Activated naive CD4-positive, alpha-beta T cell treated with anti-CD3 and anti-CD28 coated beads, Interleukin-2, amount 50 U/mL, for 24 hours (primary cell): ENCODE results near the gene FLT1.

Experiments used
- H3K27ac Mint-ChIP-seq: one replicate; pipeline ENCODE4 v1.8.0; 2021; ENCODE audit warnings: mild to moderate bottlenecking, mixed read lengths
- H3K27me3 Mint-ChIP-seq: one replicate; pipeline ENCODE4 v1.8.0; 2021; ENCODE audit warnings: mixed read lengths
- H3K36me3 Mint-ChIP-seq: one replicate; pipeline ENCODE4 v1.8.0; 2021; ENCODE audit warnings: mixed read lengths
- H3K4me1 Mint-ChIP-seq: one replicate; pipeline ENCODE4 v1.8.0; 2021; ENCODE audit warnings: mixed read lengths
- H3K4me3 Mint-ChIP-seq: one replicate; pipeline ENCODE4 v1.8.0; 2021; ENCODE audit warnings: mild to moderate bottlenecking, mixed read lengths
- H3K9me3 Mint-ChIP-seq: one replicate; pipeline ENCODE4 v1.8.0; 2021; ENCODE audit warnings: mixed read lengths

FLT1 gene

GRCh38 chr13:28384789-28385188, 110.1 kb downstream of the FLT1 start:
- Mint-ChIP-seq H3K9me3 (no peaks in the 10 kb centered on the region), H3K4me3 (no peak overlapping the region), H3K27me3 (peaks cover 1% of the 10 kb centered on the region), H3K4me1 (no peaks in the 10 kb centered on the region), H3K27ac (no peak overlapping the region), H3K36me3 (no peaks in the 10 kb centered on the region)

- Mint-ChIP-seq H3K4me3 (no peak overlapping the region), H3K36me3 (no peaks in the 10 kb centered on the region)
Observed at GRCh38 chr13:28380319-28380718, 114.6 kb downstream of the FLT1 start.

DNA sequence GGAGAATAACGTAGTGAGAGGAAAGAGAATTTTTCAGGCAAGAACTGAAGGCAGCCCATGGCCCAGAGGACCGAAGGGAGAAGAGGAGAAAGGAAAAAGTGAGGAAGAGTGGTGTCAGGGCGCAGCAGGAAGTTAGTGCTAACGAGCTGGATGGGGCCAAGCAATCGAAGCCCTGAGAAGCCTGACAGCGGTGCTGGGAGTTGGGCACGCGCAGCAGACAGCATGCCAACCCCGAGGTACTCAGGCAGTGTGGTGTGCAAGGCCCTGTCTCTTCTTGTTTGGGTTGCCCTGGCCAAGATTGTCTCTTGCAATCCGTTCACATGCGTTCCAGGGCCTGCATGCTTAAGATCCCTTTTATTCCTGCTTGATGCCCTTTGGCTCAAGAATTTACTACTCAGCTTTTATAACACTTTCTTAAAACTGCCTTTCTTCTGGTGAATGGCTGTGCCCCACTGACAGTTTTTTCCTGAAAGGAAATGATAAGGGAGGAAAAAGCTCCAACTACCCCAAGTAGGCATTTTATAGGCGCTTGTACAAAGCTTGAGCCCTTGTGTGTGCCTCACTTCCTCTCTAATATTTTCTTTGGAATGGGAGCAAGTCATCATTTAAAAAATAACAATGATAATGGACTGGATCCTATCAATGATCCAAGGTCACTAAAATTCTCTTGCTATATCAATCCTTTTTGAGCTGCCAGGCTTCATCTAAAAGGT, 115.4 kb downstream of the FLT1 start:
- H3K9me3 Mint-ChIP-seq = no peaks in the 10 kb centered on the region
- H3K27ac Mint-ChIP-seq = no peak overlapping the region
- no peaks in the 10 kb centered on the region for H3K4me1 Mint-ChIP-seq
- no peak overlapping the region for H3K4me3 Mint-ChIP-seq
- no peaks in the 10 kb centered on the region for H3K36me3 Mint-ChIP-seq
- peaks cover 2% of the 10 kb centered on the region for H3K27me3 Mint-ChIP-seq

More at GRCh38 chr13:28380319-28380718, 114.6 kb downstream of the FLT1 start:
- Mint-ChIP-seq H3K27ac (no peak overlapping the region), H3K9me3 (no peaks in the 10 kb centered on the region), H3K27me3 (peaks cover 2% of the 10 kb centered on the region), H3K4me1 (no peaks in the 10 kb centered on the region)

- Mint-ChIP-seq H3K9me3 (no peaks in the 10 kb centered on the region), H3K4me1 (no peaks in the 10 kb centered on the region), H3K27me3 (peaks cover 2% of the 10 kb centered on the region), H3K4me3 (no peak overlapping the region), H3K36me3 (no peaks in the 10 kb centered on the region), H3K27ac (no peak overlapping the region)
Observed at GRCh38 chr13:28376604-28377003, 118.3 kb downstream of the FLT1 start.

- H3K9me3 Mint-ChIP-seq = no peaks in the 10 kb centered on the region
- no peaks in the 10 kb centered on the region for H3K4me1 Mint-ChIP-seq
- no peak overlapping the region for H3K4me3 Mint-ChIP-seq
- no peak overlapping the region for H3K27ac Mint-ChIP-seq
- H3K36me3 Mint-ChIP-seq = no peaks in the 10 kb centered on the region
- H3K27me3 Mint-ChIP-seq = peaks cover 2% of the 10 kb centered on the region
Observed at GRCh38 chr13:28375250-28375930, 119.5 kb downstream of the FLT1 start.

DNA sequence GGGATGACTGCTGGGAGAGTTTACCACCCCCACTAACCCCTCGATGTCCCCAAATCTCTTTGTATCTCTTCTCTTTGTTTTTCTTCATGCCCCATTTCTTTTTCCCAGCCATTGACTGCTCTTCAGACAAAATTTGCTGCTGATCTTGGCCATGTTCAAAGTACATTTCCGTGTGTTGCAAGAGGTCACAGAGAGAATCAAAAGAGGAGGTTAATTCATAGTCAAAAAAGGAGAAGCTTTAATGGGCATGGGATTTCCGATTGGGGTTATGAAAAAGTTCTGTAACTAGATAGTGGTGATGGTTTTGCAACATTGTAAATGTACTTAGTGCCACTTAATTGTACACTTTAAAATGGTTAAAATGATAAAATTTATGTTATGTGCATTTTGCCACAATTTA, 121.1 kb downstream of the FLT1 start:
- Mint-ChIP-seq H3K9me3 (no peaks in the 10 kb centered on the region), H3K36me3 (no peaks in the 10 kb centered on the region), H3K4me3 (no peak overlapping the region), H3K4me1 (no peaks in the 10 kb centered on the region), H3K27ac (peak overlapping the region; percentile 11), H3K27me3 (peaks cover 2% of the 10 kb centered on the region)

GRCh38 chr13:28370448-28370847, 124.5 kb downstream of the FLT1 start:
- H3K36me3 Mint-ChIP-seq = no peaks in the 10 kb centered on the region
- H3K9me3 Mint-ChIP-seq = no peaks in the 10 kb centered on the region
- no peaks in the 10 kb centered on the region for H3K27me3 Mint-ChIP-seq
- H3K4me3 Mint-ChIP-seq = no peak overlapping the region
- no peak overlapping the region for H3K27ac Mint-ChIP-seq
- no peaks in the 10 kb centered on the region for H3K4me1 Mint-ChIP-seq

DNA sequence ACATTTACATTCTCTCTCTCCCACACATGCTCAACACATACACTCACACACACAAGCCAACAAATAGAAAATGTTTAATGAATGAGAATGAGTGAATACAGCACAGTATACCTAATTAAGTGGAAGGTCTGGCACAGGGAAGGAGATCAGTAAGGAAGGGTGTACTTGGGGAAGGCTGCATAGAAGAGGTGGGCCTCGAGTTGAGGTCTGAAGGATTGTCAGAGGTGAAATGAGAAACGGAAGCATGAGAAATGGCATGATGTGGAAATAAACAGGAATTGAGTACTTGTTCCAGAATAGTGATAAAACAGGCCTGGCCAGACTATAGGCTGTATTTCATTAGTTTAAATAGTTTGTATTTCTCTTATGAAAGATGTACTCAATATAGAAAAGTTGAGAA, 136.2 kb downstream of the FLT1 start:
- no peaks in the 10 kb centered on the region for H3K27me3 Mint-ChIP-seq
- no peaks in the 10 kb centered on the region for H3K36me3 Mint-ChIP-seq
- no peaks in the 10 kb centered on the region for H3K9me3 Mint-ChIP-seq
- H3K4me3 Mint-ChIP-seq = no peak overlapping the region
- H3K27ac Mint-ChIP-seq = no peak overlapping the region
- H3K4me1 Mint-ChIP-seq = peaks cover 37% of the 10 kb centered on the region

DNA sequence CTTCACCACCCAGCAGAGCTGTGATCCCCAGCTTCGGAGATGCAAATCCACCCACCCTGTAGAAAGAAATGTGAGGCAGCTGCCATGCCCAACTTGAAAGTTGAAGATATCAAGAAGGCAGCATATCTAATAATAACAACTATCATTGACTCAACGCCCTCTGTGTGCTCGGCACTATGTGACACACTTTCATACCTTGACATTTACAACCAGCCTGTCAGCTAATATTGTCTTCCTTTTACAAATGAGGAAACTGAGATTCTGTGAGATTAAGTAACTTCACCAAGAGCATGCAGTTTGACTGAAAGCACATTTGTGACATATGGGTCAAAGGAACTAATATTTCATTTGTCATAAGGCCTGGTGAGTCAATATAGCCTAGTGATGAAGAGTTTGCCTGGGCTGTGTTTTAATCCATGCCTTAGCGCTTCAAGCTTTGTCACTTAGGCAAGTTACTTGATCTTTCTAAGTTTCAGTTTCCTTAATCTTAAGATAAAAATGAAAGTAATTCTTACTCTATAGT, 137.0 kb downstream of the FLT1 start:
- Mint-ChIP-seq H3K9me3 (no peaks in the 10 kb centered on the region), H3K4me3 (no peak overlapping the region), H3K27ac (no peak overlapping the region), H3K36me3 (no peaks in the 10 kb centered on the region), H3K27me3 (no peaks in the 10 kb centered on the region), H3K4me1 (peaks cover 38% of the 10 kb centered on the region)

DNA sequence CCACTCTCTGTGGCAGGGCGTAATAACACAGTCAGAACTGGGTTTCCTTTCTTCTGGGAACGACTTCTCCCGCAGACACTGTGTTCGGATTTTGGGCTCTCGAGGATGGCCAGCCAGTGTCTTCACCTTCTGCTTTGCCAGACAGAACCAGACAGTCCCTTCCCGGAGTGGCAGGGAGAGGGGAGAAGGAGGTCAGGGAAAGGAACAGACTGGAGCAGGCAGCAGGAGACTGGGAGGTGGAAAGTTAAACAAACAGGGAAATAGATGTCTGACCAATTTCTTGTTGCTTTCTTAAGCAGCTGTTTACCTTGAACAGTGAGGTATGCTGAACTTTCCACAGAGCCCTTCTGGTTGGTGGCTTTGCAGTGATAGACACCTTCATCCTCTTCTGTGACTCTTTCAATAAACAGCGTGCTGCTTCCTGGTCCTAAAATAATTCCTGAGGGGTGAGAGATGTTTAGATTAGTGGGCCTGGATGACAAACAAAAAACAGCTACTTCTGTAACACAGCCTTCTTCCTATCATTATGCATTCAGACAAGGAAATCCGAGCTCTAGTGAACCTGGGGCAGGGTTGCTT, 137.6 kb downstream of the FLT1 start:
- H3K36me3 Mint-ChIP-seq = no peaks in the 10 kb centered on the region
- peaks cover 38% of the 10 kb centered on the region for H3K4me1 Mint-ChIP-seq
- no peaks in the 10 kb centered on the region for H3K27me3 Mint-ChIP-seq
- peak overlapping the region; percentile 57 for H3K27ac Mint-ChIP-seq
- H3K9me3 Mint-ChIP-seq = no peaks in the 10 kb centered on the region
- no peak overlapping the region for H3K4me3 Mint-ChIP-seq

- no peaks in the 10 kb centered on the region for H3K27me3 Mint-ChIP-seq
Observed at GRCh38 chr13:28356561-28357021, 138.3 kb downstream of the FLT1 start.

DNA sequence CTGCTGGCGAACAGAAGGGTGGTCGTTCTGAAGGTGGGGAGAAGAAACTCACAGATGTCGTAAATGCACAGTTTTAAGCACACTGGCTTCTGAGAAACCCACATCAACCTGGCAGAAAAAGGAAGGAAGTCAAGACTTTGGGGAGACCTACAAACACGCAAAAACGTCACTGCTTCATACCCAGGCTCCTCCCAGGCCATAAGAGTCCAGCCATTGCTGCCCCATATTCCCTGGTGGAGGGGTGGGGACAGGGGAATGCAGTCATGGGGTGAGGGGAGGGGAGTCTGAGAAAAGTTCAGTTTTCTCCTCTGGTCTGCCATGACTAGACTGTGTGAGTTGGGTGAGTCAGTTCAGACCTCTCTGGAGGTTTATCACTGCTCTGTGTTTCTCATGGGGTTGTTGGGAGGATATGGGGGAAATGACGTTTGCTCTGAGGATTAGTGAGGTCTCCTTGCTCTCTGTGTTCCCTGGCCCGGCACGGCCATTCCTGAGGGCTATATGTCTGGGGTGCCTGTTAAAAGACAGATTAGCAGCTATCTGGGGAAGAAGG, 139.0 kb downstream of the FLT1 start:
- Mint-ChIP-seq H3K27ac (no peak overlapping the region), H3K4me3 (peak overlapping the region; percentile 39), H3K27me3 (peaks cover under 1% of the 10 kb centered on the region), H3K9me3 (no peaks in the 10 kb centered on the region), H3K36me3 (no peaks in the 10 kb centered on the region), H3K4me1 (peaks cover 38% of the 10 kb centered on the region)

More at GRCh38 chr13:28356561-28357021, 138.3 kb downstream of the FLT1 start:
- no peaks in the 10 kb centered on the region for H3K9me3 Mint-ChIP-seq
- H3K27ac Mint-ChIP-seq = no peak overlapping the region
- H3K36me3 Mint-ChIP-seq = no peaks in the 10 kb centered on the region
- no peak overlapping the region for H3K4me3 Mint-ChIP-seq
- peaks cover 38% of the 10 kb centered on the region for H3K4me1 Mint-ChIP-seq

GRCh38 chr13:28355046-28355821, 139.7 kb downstream of the FLT1 start:
- Mint-ChIP-seq H3K4me1 (peaks cover 38% of the 10 kb centered on the region), H3K27me3 (peaks cover 1% of the 10 kb centered on the region), H3K27ac (no peak overlapping the region), H3K9me3 (no peaks in the 10 kb centered on the region), H3K36me3 (no peaks in the 10 kb centered on the region), H3K4me3 (peak overlapping the region; percentile 39)

DNA sequence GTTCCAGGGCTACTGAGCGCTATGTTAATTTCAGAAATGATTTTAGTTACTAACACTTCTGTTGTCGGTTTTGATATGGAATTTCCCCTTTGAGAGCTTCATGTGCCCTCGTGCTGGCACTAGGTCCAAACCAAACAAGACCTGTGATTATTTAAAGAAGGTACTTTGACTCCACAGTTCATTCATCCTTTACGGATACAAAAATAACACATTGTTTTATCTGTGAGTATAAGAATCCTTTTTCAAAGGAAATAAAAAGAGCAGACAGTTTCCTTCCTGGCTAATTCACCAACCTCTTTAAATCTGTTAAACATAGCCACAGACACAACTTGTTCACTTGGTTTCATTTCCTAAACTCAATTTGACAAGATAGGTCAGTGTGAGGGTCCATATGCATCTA, 141.2 kb downstream of the FLT1 start:
- H3K36me3 Mint-ChIP-seq = no peaks in the 10 kb centered on the region
- H3K4me1 Mint-ChIP-seq = peaks cover 37% of the 10 kb centered on the region
- no peaks in the 10 kb centered on the region for H3K9me3 Mint-ChIP-seq
- H3K4me3 Mint-ChIP-seq = no peak overlapping the region
- peaks cover 1% of the 10 kb centered on the region for H3K27me3 Mint-ChIP-seq
- H3K27ac Mint-ChIP-seq = no peak overlapping the region
